Measurements from ENCODE around the gene SAMD7. TPM values are rescaled to one million over a fixed set of nuclear protein-coding genes. Genes with fewer than 3 reads are reported as not detected.

Gene SAMD7
- polyA plus RNA-seq, 1 donor (not counting 4 experiments of a cell fraction or from before 2014, with no cell fraction given), result not detected

DNA sequence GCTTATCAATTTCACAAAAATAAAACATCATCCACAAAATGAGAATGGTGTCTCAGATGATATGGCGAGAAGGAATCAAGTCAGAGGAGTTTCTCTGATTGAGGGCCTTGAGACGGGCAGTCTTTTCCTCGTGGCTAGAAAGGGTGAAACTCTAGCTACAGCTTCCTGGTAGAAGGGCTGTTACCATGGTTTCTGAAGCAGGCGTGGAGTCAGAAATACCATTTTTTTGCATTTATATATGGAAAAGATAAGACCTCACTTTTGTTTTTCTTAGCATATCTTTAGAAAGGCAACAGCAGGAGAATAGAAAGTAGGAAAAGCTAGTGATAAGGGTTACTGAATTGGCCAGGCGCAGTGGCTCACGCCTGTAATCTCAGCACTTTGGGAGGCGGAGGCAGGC, 17.3 kb upstream of the SAMD7 start:
- no peak overlapping the region for H3K9ac ChIP-seq (ENCODE audit: control insufficient read depth, extremely low read depth, insufficient read depth, low read length)
- no peaks in the 10 kb centered on the region for H3K9me1 ChIP-seq (ENCODE audit: control insufficient read depth, extremely low read depth, insufficient read depth, low read length)
- H3K27me3 ChIP-seq (ENCODE audit: control insufficient read depth, extremely low read depth, insufficient read depth, low read length), result no peaks in the 10 kb centered on the region
- H3K4me2 ChIP-seq (ENCODE audit: control insufficient read depth, extremely low read depth, insufficient read depth, low read depth, low read length), result no peak overlapping the region
- no peak overlapping the region for H3K27ac ChIP-seq (ENCODE audit: control insufficient read depth, insufficient read depth, low read length)
- no peak for TF ChIP-seq EZH2 (IDR thresholded peaks at IDR 0.05; ENCODE audit: low read length)
- TF ChIP-seq, protein P1, sequence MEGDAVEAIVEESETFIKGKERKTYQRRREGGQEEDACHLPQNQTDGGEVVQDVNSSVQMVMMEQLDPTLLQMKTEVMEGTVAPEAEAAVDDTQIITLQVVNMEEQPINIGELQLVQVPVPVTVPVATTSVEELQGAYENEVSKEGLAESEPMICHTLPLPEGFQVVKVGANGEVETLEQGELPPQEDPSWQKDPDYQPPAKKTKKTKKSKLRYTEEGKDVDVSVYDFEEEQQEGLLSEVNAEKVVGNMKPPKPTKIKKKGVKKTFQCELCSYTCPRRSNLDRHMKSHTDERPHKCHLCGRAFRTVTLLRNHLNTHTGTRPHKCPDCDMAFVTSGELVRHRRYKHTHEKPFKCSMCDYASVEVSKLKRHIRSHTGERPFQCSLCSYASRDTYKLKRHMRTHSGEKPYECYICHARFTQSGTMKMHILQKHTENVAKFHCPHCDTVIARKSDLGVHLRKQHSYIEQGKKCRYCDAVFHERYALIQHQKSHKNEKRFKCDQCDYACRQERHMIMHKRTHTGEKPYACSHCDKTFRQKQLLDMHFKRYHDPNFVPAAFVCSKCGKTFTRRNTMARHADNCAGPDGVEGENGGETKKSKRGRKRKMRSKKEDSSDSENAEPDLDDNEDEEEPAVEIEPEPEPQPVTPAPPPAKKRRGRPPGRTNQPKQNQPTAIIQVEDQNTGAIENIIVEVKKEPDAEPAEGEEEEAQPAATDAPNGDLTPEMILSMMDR (optimal IDR thresholded peaks at IDR 0.05 in 1 of 3, IDR thresholded peaks at IDR 0.05 in 1 of 3, conservative IDR thresholded peaks at IDR 0.05 in 1 of 3; ENCODE audit: extremely low read depth in 1 of 3, insufficient read depth in 2 of 3, low read length in 3 of 3), result no peak
- no peaks in the 10 kb centered on the region for H3K36me3 ChIP-seq (ENCODE audit: control insufficient read depth in 2 of 2, extremely low read depth in 1 of 2, insufficient read depth in 2 of 2, low read length in 2 of 2)
- no peaks in the 10 kb centered on the region for H3K9me3 ChIP-seq (ENCODE audit: control insufficient read depth, low read depth, low read length)
- H4K20me1 ChIP-seq (ENCODE audit: control insufficient read depth, extremely low read depth, insufficient read depth, low read length), result no peaks in the 10 kb centered on the region
- H3K79me2 ChIP-seq (ENCODE audit: control insufficient read depth, insufficient read depth, low read length), result no peaks in the 10 kb centered on the region
- no peak for FAIRE-seq
- H3K4me3 ChIP-seq (ENCODE audit: control insufficient read depth in 2 of 3, extremely low read depth in 1 of 3, insufficient read depth in 2 of 3, low read depth in 1 of 3, low read length in 3 of 3), result no peak overlapping the region
- DNase-seq (ENCODE audit: low read depth, low spot score), result no peak
- dilution Hi-C loops (cut with MboI; ENCODE audit: extremely low pct_ligation_motif_present, low sequenced_read_pairs), result no loop called here
- H2AFZ ChIP-seq (ENCODE audit: control insufficient read depth, low read length), result no peak overlapping the region
- H3K4me1 ChIP-seq (ENCODE audit: control insufficient read depth, extremely low read depth, insufficient read depth, low read length), result no peaks in the 10 kb centered on the region

DNA sequence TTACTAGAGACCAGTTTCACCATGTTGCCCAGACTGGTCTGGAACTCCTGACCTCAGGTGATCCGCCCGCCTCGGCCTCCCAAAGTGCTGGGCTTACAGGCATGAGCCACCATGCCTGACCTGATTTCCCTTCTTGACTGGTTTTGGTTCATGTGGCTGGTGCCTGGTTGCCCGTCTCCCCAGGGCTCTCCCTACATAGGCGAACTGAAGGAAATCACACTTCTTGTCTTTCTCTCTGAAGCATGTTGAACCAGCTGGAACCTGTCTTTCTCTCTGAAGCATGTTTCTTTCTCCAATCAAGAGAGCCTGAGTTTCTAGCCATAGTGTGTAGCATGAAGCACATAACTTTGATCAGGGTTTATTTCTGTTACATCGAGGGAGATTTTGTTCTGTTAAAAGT, 16.3 kb upstream of the SAMD7 start:
- DNase-seq (ENCODE audit: low read depth, low spot score) (no peak), FAIRE-seq (no peak)
- Histone ChIP-seq H3K79me2 (ENCODE audit: control insufficient read depth, insufficient read depth, low read length) (no peaks in the 10 kb centered on the region), H3K27ac (ENCODE audit: control insufficient read depth, insufficient read depth, low read length) (no peak overlapping the region), H3K27me3 (ENCODE audit: control insufficient read depth, extremely low read depth, insufficient read depth, low read length) (no peaks in the 10 kb centered on the region), H2AFZ (ENCODE audit: control insufficient read depth, low read length) (no peak overlapping the region), H3K36me3 (ENCODE audit: control insufficient read depth in 2 of 2, extremely low read depth in 1 of 2, insufficient read depth in 2 of 2, low read length in 2 of 2) (no peaks in the 10 kb centered on the region), H4K20me1 (ENCODE audit: control insufficient read depth, extremely low read depth, insufficient read depth, low read length) (no peaks in the 10 kb centered on the region), H3K4me1 (ENCODE audit: control insufficient read depth, extremely low read depth, insufficient read depth, low read length) (no peaks in the 10 kb centered on the region), H3K9me3 (ENCODE audit: control insufficient read depth, low read depth, low read length) (no peaks in the 10 kb centered on the region), H3K4me3 (ENCODE audit: control insufficient read depth in 2 of 3, extremely low read depth in 1 of 3, insufficient read depth in 2 of 3, low read depth in 1 of 3, low read length in 3 of 3) (no peak overlapping the region), H3K4me2 (ENCODE audit: control insufficient read depth, extremely low read depth, insufficient read depth, low read depth, low read length) (no peak overlapping the region), H3K9ac (ENCODE audit: control insufficient read depth, extremely low read depth, insufficient read depth, low read length) (no peak overlapping the region), H3K9me1 (ENCODE audit: control insufficient read depth, extremely low read depth, insufficient read depth, low read length) (no peaks in the 10 kb centered on the region)
- TF ChIP-seq EZH2 (IDR thresholded peaks at IDR 0.05; ENCODE audit: low read length), result no peak
- TF ChIP-seq, protein P1 (optimal IDR thresholded peaks at IDR 0.05 in 1 of 3, IDR thresholded peaks at IDR 0.05 in 1 of 3, conservative IDR thresholded peaks at IDR 0.05 in 1 of 3; ENCODE audit: extremely low read depth in 1 of 3, insufficient read depth in 2 of 3, low read length in 3 of 3), result no peak
- dilution Hi-C loops (cut with MboI; ENCODE audit: extremely low pct_ligation_motif_present, low sequenced_read_pairs), result no loop called here
